ENCODE results near the gene SIPA1L3.

DNA sequence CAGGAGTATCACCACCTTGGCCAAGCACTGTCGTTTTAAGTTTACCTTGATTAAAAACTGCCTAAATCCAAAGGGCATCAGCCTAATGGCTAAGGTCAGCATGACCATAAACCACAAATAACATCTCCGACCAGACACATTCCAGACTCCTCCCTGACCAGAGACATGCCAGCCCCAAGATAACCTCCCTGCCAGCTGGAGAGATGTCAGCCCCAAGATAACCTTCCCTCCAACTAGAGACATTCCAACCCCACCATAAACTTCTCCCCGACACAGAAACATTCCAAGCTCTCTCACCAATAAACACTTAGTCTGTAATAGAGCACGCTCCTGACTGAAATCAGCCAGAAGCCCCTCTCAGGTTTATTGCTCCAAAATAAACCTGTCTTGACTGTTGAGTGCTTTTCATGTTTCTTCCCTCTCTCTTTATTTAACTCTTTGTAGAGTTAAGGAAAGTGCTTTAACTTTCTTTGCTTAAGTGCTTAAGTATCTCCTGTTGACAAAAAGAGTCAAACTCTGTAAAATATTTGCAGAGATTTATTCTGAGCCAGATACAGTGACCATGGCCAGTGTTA, 37.2 kb upstream of the SIPA1L3 start:
- TF ChIP-seq, protein P1, sequence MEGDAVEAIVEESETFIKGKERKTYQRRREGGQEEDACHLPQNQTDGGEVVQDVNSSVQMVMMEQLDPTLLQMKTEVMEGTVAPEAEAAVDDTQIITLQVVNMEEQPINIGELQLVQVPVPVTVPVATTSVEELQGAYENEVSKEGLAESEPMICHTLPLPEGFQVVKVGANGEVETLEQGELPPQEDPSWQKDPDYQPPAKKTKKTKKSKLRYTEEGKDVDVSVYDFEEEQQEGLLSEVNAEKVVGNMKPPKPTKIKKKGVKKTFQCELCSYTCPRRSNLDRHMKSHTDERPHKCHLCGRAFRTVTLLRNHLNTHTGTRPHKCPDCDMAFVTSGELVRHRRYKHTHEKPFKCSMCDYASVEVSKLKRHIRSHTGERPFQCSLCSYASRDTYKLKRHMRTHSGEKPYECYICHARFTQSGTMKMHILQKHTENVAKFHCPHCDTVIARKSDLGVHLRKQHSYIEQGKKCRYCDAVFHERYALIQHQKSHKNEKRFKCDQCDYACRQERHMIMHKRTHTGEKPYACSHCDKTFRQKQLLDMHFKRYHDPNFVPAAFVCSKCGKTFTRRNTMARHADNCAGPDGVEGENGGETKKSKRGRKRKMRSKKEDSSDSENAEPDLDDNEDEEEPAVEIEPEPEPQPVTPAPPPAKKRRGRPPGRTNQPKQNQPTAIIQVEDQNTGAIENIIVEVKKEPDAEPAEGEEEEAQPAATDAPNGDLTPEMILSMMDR (conservative IDR thresholded peaks at IDR 0.05) = no peak
- TF ChIP-seq ZFX (IDR thresholded peaks at IDR 0.05) = no peak

Measured in C4-2B (cell line).